CD4-positive, CD25-positive, alpha-beta regulatory T cell (primary cell): ENCODE measurements around the gene ZNF544. TPM values are rescaled to one million over a fixed set of nuclear protein-coding genes. Genes with fewer than 3 reads are reported as not detected.

ENCODE experiments used
- ATAC-seq, 2 donors: fragments of 150-1000 bp; cut with Tn5 transposase; one replicate each; pipeline ENCODE4 v1.10.0; 2021; ENCODE audit warnings: low read depth in 2 of 2, moderate number of reproducible peaks in 2 of 2, moderate library complexity in 1 of 2
- DNase-seq, 3 donors: peaks; one replicate each; pipeline versions ENCODE4 v3.0.0 to v3.0.0-alpha.2; 2012 to 2022; ENCODE audit warnings: mixed read lengths in 1 of 3
- H3K27ac ChIP-seq: one replicate; pipeline ENCODE4 v1.7.0; 2013; ENCODE audit warnings: mild to moderate bottlenecking, low read length; ENCODE audit not compliant: insufficient read depth, poor library complexity, severe bottlenecking
- H3K27me3 ChIP-seq: one replicate; pipeline ENCODE4 v1.7.0; 2013; ENCODE audit warnings: low read length; ENCODE audit not compliant: control insufficient read depth, insufficient read depth
- H3K36me3 ChIP-seq: one replicate; pipeline ENCODE4 v1.7.0; 2013; ENCODE audit warnings: mild to moderate bottlenecking, low read length, moderate library complexity; ENCODE audit not compliant: control insufficient read depth, insufficient read depth
- H3K4me1 ChIP-seq: 2 replicates; pipeline ENCODE4 v1.7.0; 2013; ENCODE audit warnings: mild to moderate bottlenecking, low read length; ENCODE audit not compliant: insufficient read depth, control insufficient read depth, poor library complexity, severe bottlenecking
- H3K4me3 ChIP-seq: one replicate; pipeline ENCODE4 v1.7.0; 2013; ENCODE audit warnings: low read depth, mild to moderate bottlenecking, low read length, moderate library complexity
- H3K9me3 ChIP-seq, 2 experiments: 1 replicate in 1 of 2; 2 replicates in 1 of 2; pipeline ENCODE4 v1.7.0; 2013; ENCODE audit warnings: low read length in 2 of 2, mild to moderate bottlenecking in 1 of 2, moderate library complexity in 1 of 2; ENCODE audit not compliant: control insufficient read depth in 2 of 2
- H3K27ac Mint-ChIP-seq, 3 donors: one replicate each; pipeline ENCODE4 v1.8.0; 2020 to 2022; ENCODE audit warnings: mild to moderate bottlenecking in 3 of 3, mixed read lengths in 3 of 3, moderate library complexity in 2 of 3
- H3K27me3 Mint-ChIP-seq: one replicate; pipeline ENCODE4 v1.8.0; 2022; ENCODE audit warnings: mild to moderate bottlenecking, mixed read lengths
- H3K36me3 Mint-ChIP-seq: one replicate; pipeline ENCODE4 v1.8.0; 2020; ENCODE audit warnings: mixed read lengths
- H3K4me1 Mint-ChIP-seq, 4 donors: one replicate each; pipeline ENCODE4 v1.8.0; 2020 to 2022; ENCODE audit warnings: mixed read lengths in 4 of 4, mild to moderate bottlenecking in 1 of 4
- H3K4me3 Mint-ChIP-seq, 4 donors: one replicate each; pipeline ENCODE4 v1.8.0; 2020 to 2022; ENCODE audit warnings: mild to moderate bottlenecking in 4 of 4, mixed read lengths in 4 of 4, moderate library complexity in 3 of 4
- H3K9me3 Mint-ChIP-seq, 7 donors: one replicate each; pipeline ENCODE4 v1.8.0; 2020 to 2022; ENCODE audit warnings: mixed read lengths in 7 of 7, mild to moderate bottlenecking in 3 of 7, moderate library complexity in 2 of 7
- polyA plus RNA-seq, 4 donors: library from polyadenylated mRNA; unstranded; fragments of 300-500 nt; fragmentation: Illumina TruSeq; gene quantifications; one replicate each; pipeline ENCODE4 v1.2.3, GENCODE V29; 2021
- total RNA-seq: library from RNA; stranded (reverse); gene quantifications from one replicate; pipeline ENCODE4 v1.2.3, GENCODE V29; 2022

ZNF544 gene
- total and polyA plus RNA-seq, 5 donors from 2014 or later: 11.6 to 20.8 (median 18.6) TPM

- H3K27ac ChIP-seq: no peak overlapping the region
- peaks cover 10 to 44% (median 17%) of the 10 kb centered on the region in 4 donors for H3K4me1 Mint-ChIP-seq
- H3K36me3 Mint-ChIP-seq: peaks cover 35% of the 10 kb centered on the region
- no peaks in the 10 kb centered on the region for H3K27me3 ChIP-seq
- peaks cover 0 to 33% (median 12%) of the 10 kb centered on the region in 7 donors for H3K9me3 Mint-ChIP-seq
- peaks cover 40 to 53% of the 10 kb centered on the region in 2 experiments for H3K9me3 ChIP-seq
- no peak overlapping the region for H3K27ac Mint-ChIP-seq
- ATAC-seq: no peak
- peak overlapping the region in 1 of 4 donors; percentile 56 for H3K4me3 Mint-ChIP-seq
- H3K36me3 ChIP-seq: peaks cover 28% of the 10 kb centered on the region
- no peak overlapping the region for H3K4me3 ChIP-seq
- no peak for DNase-seq
- no peaks in the 10 kb centered on the region for H3K27me3 Mint-ChIP-seq
- H3K4me1 ChIP-seq: peaks cover 20% of the 10 kb centered on the region
Measured at GRCh38 chr19:58275564-58275963, 46.9 kb downstream of the ZNF544 start.

DNA sequence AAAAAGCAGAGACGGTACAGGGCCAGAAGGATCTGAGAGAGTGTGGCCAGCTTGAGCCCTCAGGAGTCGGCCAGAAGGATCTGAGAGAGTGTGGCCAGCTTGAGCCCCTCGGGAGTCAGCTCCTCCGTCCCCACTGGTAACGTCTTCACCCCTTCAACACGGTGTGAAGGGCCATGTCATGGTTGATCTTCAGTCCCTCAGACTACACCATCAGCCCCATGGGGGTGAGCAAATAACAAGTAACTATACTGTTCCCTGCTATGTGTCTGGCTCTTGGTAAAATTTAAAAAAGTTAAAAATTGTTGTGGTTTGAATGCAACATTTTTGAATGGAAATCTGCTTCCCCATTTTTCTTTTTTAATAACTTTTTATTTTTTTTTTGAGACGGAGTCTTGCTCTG lies 48.5 kb downstream of the ZNF544 start:
- H3K9me3 Mint-ChIP-seq: peaks cover 0 to 24% (median 12%) of the 10 kb centered on the region in 7 donors
- H3K36me3 Mint-ChIP-seq: peaks cover 29% of the 10 kb centered on the region
- peaks cover 21% of the 10 kb centered on the region for H3K36me3 ChIP-seq
- DNase-seq (no peak), ATAC-seq (no peak)
- H3K4me3 Mint-ChIP-seq: peak overlapping the region; percentile 69 to 99 (median 86)
- peaks cover 27 to 36% of the 10 kb centered on the region in 2 experiments for H3K9me3 ChIP-seq
- no peak overlapping the region for H3K27ac Mint-ChIP-seq
- H3K4me3 ChIP-seq: no peak overlapping the region
- peaks cover 15 to 60% (median 28%) of the 10 kb centered on the region in 4 donors for H3K4me1 Mint-ChIP-seq
- H3K27ac ChIP-seq: no peak overlapping the region
- no peaks in the 10 kb centered on the region for H3K27me3 Mint-ChIP-seq
- peaks cover 20% of the 10 kb centered on the region for H3K4me1 ChIP-seq
- H3K27me3 ChIP-seq: no peaks in the 10 kb centered on the region

DNA sequence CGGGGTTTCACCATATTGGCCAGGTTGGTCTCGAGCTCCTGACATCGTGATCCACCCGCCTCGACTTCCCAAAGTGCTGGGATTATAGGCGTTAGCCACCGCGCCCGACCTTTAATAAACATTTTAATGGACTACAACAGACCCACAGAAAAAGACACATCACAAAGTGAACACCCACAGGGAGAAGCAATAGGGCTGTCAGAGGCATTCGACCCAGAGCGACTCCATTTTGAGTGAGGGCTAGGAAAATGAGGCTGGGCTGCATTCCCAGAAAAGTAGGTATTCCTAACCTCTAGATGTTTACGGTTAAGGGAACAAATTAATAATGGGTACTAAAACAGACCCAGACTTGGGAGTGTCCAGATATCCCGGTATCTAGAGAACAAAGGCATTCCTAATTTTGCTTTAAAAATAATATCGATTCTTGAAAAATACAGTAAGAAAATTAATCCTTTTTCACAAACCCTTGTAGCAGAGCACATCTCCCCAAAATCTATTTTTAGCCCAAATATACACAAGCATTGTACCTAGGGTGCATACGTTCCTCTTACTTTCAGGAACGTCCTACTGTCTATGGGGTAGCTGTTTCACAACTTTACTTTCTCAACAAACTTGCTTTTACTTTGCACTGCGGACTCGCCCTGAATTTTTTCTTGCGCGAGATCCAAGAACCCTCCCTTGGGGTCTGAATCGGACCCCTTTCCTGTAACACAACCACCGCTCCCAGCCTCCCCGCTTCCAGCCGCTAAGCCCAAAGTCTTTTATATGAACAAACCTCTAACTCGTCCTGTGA lies 49.2 kb downstream of the ZNF544 start:
- peaks cover 0 to 25% (median 12%) of the 10 kb centered on the region in 7 donors for H3K9me3 Mint-ChIP-seq

GRCh38 chr19:58278541-58279041 lies 49.9 kb downstream of the ZNF544 start, which contains the start of gene ZNF8:
Gene ZNF8, plus strand, starts transcription at chr19:58278955. Its CDS starts 127 bp downstream, at chr19:58279082.
- Histone ChIP-seq H3K4me3 (peak within 1 kb of the TSS; percentile 90), H3K27ac (peak within 1 kb of the TSS; percentile 70), H3K36me3 (peaks cover 21% of the 10 kb centered on the region), H3K9me3 (peaks cover 24% of the 10 kb centered on the region in 2 experiments), H3K27me3 (no peaks in the 10 kb centered on the region), H3K4me1 (peaks cover 20% of the 10 kb centered on the region)
- H3K27me3 Mint-ChIP-seq: no peaks in the 10 kb centered on the region
- peaks cover 31% of the 10 kb centered on the region for H3K36me3 Mint-ChIP-seq
- DNase-seq (peak; percentile 92 to 98 (median 93)), ATAC-seq (peak; percentile 98 to 99)
- peak within 1 kb of the TSS; percentile 89 to 99 (median 96) for H3K4me3 Mint-ChIP-seq
- peaks cover 19 to 62% (median 29%) of the 10 kb centered on the region in 4 donors for H3K4me1 Mint-ChIP-seq
- peaks cover 0 to 25% (median 12%) of the 10 kb centered on the region in 7 donors for H3K9me3 Mint-ChIP-seq
- H3K27ac Mint-ChIP-seq: peak within 1 kb of the TSS; percentile 95 to 99 (median 95)

More for the DNA sequence above, 49.2 kb downstream of the ZNF544 start:
- Mint-ChIP-seq H3K4me3 (peak overlapping the region; percentile 89 to 99 (median 96)), H3K27ac (peak overlapping the region; percentile 95 to 99 (median 95)), H3K4me1 (peaks cover 15 to 62% (median 29%) of the 10 kb centered on the region in 4 donors), H3K27me3 (no peaks in the 10 kb centered on the region), H3K36me3 (peaks cover 31% of the 10 kb centered on the region)
- Histone ChIP-seq H3K36me3 (peaks cover 21% of the 10 kb centered on the region), H3K4me1 (peaks cover 20% of the 10 kb centered on the region), H3K4me3 (peak overlapping the region; percentile 90), H3K27ac (peak overlapping the region; percentile 70), H3K9me3 (peaks cover 24 to 30% of the 10 kb centered on the region in 2 experiments), H3K27me3 (no peaks in the 10 kb centered on the region)
- DNase-seq (no peak), ATAC-seq (no peak)

DNA sequence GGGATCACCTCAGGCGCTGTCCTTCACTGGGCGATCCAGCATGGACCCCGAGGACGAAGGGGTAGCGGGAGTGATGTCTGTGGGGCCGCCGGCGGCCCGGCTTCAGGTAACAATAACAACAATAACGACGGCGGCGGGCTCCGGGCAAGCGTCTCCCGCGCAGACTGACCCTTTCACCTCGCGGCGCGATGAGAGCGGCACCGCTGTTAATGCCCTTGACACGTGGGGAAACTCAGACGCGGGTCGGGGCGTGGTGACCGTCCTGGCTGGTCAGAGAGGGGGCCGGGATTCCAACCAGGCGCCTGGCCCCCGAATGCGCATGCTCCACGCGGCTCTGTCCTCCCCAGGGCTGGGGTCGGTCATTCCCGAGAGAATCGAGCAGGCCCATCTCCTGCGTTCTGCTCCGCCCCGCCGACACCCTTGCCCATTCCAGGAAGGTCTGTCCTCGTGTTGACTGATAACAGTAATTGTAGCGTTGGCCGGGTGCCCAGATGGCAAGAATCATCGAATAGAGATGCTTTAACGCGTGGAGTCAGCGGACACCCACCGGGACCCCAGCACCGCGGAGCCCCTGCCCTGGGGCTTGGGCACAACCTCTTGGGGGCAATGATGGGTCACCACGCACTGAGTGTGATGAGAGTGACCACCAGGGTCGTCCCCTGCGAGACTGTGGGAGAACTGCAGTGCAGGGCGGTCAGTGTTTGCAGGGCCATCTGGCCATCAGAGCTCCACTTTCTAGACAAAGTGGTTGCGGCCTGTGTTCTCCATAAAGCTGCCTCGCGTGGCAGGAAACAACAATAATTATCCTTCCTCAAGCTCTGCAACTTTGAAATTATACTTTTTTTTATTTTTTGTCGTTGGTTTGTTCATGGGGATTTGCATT lies 50.6 kb downstream of the ZNF544 start:
- H3K4me3 Mint-ChIP-seq: peak overlapping the region; percentile 89 to 99 (median 96)
- Histone ChIP-seq H3K36me3 (peaks cover 18% of the 10 kb centered on the region), H3K27me3 (no peaks in the 10 kb centered on the region), H3K9me3 (peaks cover 18 to 21% of the 10 kb centered on the region in 2 experiments), H3K4me1 (peaks cover 20% of the 10 kb centered on the region), H3K27ac (peak overlapping the region; percentile 70), H3K4me3 (peak overlapping the region; percentile 61)
- no peaks in the 10 kb centered on the region for H3K27me3 Mint-ChIP-seq
- H3K36me3 Mint-ChIP-seq: peaks cover 28% of the 10 kb centered on the region
- ATAC-seq: no peak
- peaks cover 19 to 62% (median 29%) of the 10 kb centered on the region in 4 donors for H3K4me1 Mint-ChIP-seq
- peaks cover 0 to 22% (median 9%) of the 10 kb centered on the region in 7 donors for H3K9me3 Mint-ChIP-seq
- peak in 2 of 3 donors; percentile 24 to 32 for DNase-seq
- peak overlapping the region; percentile 95 to 99 (median 95) for H3K27ac Mint-ChIP-seq

- peaks cover 22% of the 10 kb centered on the region for H3K36me3 Mint-ChIP-seq
Measured at GRCh38 chr19:58279925-58280316, 51.2 kb downstream of the ZNF544 start.

DNA sequence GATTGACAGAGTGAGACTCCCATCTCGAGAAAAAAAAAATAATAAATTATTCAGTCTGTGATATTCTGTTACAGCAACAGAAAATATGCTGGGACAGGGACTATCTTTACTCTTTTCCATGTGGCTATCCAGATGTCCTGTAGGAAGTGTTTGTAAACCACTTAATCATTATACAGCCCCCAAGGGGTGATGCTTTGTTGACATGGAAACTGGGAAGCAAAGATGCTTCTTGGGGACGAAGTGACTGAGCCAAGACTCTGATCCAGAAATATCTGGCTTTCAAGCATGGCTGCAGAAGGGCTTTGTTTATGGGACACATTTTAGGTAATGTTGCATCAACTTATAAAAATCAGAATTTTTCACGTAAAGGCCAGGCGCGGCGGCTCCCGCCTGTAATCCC lies 55.5 kb downstream of the ZNF544 start:
- Mint-ChIP-seq H3K9me3 (peaks cover 0 to 11% (median 2%) of the 10 kb centered on the region in 7 donors), H3K4me1 (peaks cover 13 to 31% (median 24%) of the 10 kb centered on the region in 4 donors), H3K27me3 (no peaks in the 10 kb centered on the region), H3K27ac (no peak overlapping the region), H3K36me3 (peaks cover 42% of the 10 kb centered on the region), H3K4me3 (no peak overlapping the region)
- no peak overlapping the region for H3K27ac ChIP-seq
- DNase-seq (no peak), ATAC-seq (no peak)
- no peak overlapping the region for H3K4me3 ChIP-seq
- H3K9me3 ChIP-seq: peaks cover 0 to 3% of the 10 kb centered on the region in 2 experiments
- no peaks in the 10 kb centered on the region for H3K27me3 ChIP-seq
- peaks cover 9% of the 10 kb centered on the region for H3K4me1 ChIP-seq
- peaks cover 33% of the 10 kb centered on the region for H3K36me3 ChIP-seq

More at GRCh38 chr19:58279925-58280316, 51.2 kb downstream of the ZNF544 start:
- Histone ChIP-seq H3K4me3 (peak overlapping the region; percentile 61), H3K36me3 (peaks cover 14% of the 10 kb centered on the region), H3K27ac (peak overlapping the region; percentile 70), H3K27me3 (no peaks in the 10 kb centered on the region), H3K9me3 (peaks cover 11 to 15% of the 10 kb centered on the region in 2 experiments), H3K4me1 (peaks cover 20% of the 10 kb centered on the region)
- H3K9me3 Mint-ChIP-seq: peaks cover 0 to 20% (median 4%) of the 10 kb centered on the region in 7 donors
- H3K4me1 Mint-ChIP-seq: peaks cover 19 to 58% (median 29%) of the 10 kb centered on the region in 4 donors
- peak overlapping the region; percentile 93 to 95 (median 95) for H3K27ac Mint-ChIP-seq
- ATAC-seq (no peak), DNase-seq (no peak)
- no peaks in the 10 kb centered on the region for H3K27me3 Mint-ChIP-seq
- peak overlapping the region; percentile 89 to 99 (median 96) for H3K4me3 Mint-ChIP-seq
